HG03378 (cell line): ENCODE results near the gene STX8.
"Not testable (repeated sequence)": the region's sequence is repeated elsewhere in the genome, so short reads cannot be mapped to it uniquely, and the experiment has no call there.

Experiments
- ATAC-seq: cut with Tn5 transposase; IDR thresholded peaks from one replicate; pipeline ENCODE4 v1.9.1; 2021; ENCODE audit warnings: mild to moderate bottlenecking, moderate library complexity; ENCODE audit not compliant: unreplicated experiment

Gene STX8, protein sequence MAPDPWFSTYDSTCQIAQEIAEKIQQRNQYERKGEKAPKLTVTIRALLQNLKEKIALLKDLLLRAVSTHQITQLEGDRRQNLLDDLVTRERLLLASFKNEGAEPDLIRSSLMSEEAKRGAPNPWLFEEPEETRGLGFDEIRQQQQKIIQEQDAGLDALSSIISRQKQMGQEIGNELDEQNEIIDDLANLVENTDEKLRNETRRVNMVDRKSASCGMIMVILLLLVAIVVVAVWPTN

GRCh38 chr17:9575381-9576101 is at the start of gene STX8:
STX8 (minus strand) TSS chr17:9575820; CDS start chr17:9575808, 12 bp downstream.
- peak; percentile 71 for ATAC-seq

- no peak for ATAC-seq
Observed at GRCh38 chr17:9622961-9623360, 47.3 kb upstream of the STX8 start.

DNA sequence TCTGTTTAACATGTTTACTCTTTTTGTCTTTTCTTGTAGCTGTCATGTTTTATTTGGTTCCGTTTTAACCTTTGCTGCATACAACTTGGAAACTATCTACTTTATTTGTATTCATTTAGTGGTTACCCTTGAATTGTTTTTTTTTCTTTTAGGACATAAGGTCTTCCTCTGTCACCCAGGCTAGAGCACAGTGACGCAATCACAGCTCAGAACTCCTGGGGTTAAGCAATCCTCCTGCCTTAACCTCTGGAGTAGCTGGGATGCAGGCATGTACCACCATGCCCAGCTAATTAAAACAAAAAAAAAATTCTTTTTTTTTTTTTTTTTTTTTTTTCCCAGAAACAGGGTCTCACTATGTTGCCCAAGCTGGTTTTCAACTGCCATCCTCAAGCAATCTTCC is 39.9 kb upstream of the STX8 start:
- no peak for ATAC-seq

DNA sequence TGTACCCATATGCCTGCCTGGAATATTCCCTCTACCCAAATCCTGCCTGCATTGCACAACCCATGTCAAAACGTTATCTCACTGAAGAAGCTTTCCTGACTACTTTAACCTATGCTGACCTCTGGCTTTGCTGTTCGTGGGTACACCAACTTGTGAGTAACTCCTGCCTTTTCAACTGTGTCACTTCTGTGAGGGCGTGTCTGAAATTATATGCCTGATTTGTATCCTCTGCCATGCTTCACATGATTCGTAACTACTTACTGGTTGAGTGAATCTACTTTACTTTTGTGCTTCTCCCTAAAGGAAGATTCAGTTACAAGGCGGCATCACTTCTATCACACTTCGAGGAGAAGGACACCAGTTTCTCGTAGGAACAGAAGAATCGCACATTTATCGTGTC is 36.4 kb upstream of the STX8 start:
- ATAC-seq, result no peak

GRCh38 chr17:9611557-9611956 is 35.9 kb upstream of the STX8 start:
- ATAC-seq, result no peak

DNA sequence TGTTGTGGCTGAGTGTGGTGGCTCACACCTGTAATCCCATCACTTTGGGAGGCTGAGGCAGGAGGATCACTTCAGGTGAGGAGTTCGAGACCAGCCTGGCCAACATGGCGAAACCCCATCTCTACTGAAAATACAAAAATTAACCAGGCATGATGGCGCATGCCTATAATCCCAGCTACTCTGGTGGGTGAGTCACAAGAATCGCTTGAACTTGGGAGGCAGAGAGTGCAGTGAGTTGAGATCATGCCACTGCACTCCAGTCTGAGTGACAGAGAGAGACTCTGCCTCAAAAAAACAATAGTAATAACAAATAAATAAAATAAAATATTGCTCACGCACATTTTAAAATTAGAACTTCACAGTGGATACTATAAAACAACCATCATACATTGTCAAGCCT is 31.4 kb upstream of the STX8 start:
- not testable (repeated sequence) for ATAC-seq

DNA sequence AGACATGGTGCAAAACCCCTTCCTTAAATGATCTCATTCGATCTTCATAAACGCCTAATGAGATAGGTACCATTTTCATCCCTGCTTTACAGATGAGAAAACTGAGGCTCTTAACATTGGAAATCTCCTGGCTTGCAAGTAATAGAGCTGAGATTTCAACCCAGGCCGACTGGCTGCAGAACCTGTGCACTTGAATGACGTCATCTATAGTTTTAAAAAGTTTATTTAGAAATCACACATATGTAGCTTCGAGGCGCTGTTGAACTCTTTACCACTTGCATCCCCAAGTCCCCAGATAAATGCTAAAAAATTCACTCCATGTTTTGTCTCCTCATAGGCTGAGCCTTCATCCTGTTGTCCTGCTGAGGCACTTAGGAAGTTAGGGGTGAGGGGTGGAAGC is 30.8 kb upstream of the STX8 start:
- no peak for ATAC-seq

- not testable (repeated sequence) for ATAC-seq
Observed at GRCh38 chr17:9604583-9604982, 29.0 kb upstream of the STX8 start.

- no peak for ATAC-seq
Observed at GRCh38 chr17:9598661-9599060, 23.0 kb upstream of the STX8 start.

DNA sequence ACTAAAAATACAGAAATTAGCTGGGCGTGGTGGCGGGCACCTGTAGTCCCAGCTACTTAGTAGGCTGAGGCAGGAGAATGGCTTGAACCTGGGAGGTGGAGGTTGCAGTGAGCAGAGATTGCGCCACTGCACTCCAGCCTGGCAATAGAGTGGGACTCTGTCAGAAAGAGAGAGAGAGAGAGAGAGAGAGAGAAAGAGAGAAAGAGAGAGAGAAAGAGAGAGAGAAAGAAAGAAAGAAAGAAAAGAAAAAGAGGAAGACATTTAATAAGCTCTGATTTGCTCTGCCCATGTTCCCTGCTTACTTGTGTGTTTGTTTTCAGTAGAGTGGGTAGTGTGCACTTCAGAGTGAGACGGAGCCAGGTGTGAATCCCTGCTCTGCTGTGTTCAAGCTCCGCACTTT is 22.0 kb upstream of the STX8 start:
- not testable (repeated sequence) for ATAC-seq

DNA sequence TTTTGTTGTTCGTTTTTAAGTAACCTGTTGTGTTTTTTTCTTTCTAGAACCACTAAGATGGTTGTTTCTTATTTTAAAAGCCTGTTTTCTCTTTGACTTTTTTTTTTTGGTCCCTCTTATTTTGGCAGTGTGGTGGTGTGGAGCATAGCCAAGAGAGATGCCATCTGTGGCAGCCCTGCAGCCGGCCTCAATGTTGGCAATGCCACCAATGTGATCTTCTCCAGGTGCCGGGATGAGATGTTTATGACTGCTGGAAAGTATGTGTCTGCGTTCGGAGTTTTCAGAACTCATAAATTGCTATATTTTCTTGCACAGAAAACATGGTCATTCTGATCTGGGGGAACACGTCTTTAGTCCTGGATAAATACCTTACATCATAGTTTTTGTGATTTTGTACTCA is 18.4 kb upstream of the STX8 start:
- no peak for ATAC-seq

DNA sequence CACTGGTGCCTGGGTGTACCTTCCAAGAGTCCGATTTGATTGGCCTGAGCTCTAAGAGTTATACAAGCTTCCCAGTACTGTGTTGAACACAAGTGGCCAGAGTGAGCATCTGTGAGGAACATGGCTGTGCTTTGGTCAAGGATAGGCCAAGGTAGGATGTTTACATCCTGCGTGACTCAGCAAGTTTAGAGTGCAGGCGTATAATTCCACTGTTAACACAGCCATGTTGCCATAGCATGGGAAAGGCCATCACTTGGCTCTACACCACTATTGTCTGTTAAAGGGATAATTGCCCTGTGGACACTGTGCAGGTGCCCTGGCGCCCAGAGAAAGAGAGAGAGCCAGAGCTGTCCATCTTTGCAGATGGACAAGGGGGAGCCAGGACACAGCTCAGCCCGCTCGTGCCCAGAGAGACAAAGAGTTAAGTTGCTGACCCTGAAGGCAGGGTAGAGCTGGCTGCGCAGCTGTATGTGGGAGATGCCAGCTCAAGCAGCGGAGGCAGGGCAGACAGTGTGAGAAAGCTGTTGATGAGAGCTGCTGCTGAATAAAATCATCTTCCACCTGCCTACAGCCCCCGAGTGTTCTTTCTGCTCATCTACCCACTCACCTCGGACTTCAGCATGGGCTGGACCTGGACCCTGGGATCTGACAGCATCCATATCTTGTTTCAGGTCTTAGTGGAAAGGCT is 12.5 kb upstream of the STX8 start:
- no peak for ATAC-seq

GRCh38 chr17:9577373-9577709 is 1.7 kb upstream of the STX8 start:
- no peak for ATAC-seq

GRCh38 chr17:9576521-9577372 is 1.1 kb upstream of the STX8 start, which contains the start of gene CFAP52:
CFAP52 (plus strand) TSS chr17:9576642; CDS start chr17:9576696, 54 bp downstream.
- no peak for ATAC-seq

- ATAC-seq, result no peak
Observed at GRCh38 chr17:9571201-9571600, 4.4 kb downstream of the STX8 start.

DNA sequence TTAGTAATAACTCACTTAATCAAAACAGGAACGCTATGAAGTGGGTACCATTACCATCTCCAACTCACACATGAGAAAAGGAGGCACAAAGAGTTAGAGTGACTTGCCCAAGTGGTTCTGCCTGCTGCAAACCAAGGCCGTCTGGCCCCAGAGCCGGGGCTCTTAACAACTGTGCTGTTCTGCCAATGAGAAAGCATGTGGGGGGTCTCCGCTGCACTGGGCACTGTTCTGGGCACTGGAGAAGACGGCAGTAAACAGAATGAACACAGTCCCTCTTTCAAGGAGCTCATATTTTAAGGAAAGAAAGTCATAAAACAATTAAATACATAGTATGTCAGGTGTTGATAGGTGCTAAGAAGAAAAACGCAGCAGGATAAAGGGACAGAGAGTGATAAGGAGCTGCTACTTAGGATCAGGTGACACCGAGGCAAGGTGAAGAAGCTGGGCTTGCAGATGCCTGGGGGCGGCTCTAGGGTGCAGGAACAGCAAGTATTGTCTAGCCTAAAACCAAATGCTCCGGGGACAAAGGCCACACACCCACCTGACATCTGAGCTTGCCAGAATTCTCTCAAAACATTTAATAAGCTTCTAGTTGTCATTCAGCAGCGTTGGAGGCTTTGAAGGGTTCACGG is 6.5 kb downstream of the STX8 start:
- no peak for ATAC-seq

DNA sequence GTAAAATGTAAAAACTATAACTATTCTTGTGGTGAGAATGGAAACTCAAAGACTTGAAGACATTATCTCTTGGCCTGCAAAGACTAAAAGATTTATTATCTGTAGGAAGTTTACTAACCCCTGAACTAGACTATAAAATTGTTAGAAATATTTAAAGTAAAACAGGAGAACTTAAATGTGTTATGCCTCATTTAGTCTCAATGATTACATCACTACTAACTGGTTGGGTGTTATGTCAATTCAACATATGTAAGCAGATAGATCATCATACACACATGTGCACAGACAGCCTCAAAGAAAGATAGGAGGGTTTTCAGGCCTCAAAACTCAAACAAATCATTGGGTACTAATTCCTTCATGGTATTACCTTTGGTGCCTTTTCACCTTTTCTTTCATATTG is 7.6 kb downstream of the STX8 start:
- no peak for ATAC-seq

DNA sequence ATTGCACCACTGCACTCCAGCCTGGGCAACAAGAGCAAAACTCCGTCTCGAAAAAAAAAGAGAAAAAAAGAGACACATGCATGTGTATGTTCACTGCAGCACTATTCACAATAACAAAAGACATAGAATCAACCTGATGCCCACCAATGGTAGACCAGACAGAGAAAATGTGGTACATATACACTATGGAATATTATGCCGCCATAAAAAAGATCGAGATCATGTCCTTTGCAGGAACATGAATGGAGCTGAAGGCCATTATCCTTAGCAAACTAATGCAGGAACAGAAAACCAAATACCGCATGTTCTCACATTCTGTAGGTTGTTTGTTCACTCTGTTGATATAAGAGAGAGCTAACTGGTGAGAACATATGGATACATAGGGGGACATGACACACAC is 8.9 kb downstream of the STX8 start:
- not testable (repeated sequence) for ATAC-seq

DNA sequence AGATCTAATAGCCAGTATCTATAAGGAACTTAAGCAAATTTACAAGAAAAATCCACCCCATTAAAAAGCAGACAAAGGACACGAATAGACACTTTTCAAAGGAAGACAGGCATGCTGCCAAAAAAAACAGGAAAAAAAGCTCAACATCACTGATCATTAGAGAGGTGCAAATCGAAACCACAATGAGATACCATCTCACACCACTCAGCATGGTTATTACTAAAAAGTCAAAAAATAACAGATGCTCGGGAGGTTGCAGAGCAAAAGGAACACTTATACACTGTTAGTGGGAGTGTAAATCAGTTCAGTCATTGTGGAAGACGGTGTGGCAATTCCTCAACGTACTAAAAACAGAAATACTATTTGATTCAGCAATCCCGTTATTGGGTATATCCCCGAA is 9.6 kb downstream of the STX8 start:
- ATAC-seq, result no peak

- no peak for ATAC-seq
Observed at GRCh38 chr17:9564104-9564503, 11.5 kb downstream of the STX8 start.

GRCh38 chr17:9557857-9558256 is 17.8 kb downstream of the STX8 start:
- no peak for ATAC-seq
